Measurements from ENCODE around the gene RADIL.

The RADIL gene

DNA sequence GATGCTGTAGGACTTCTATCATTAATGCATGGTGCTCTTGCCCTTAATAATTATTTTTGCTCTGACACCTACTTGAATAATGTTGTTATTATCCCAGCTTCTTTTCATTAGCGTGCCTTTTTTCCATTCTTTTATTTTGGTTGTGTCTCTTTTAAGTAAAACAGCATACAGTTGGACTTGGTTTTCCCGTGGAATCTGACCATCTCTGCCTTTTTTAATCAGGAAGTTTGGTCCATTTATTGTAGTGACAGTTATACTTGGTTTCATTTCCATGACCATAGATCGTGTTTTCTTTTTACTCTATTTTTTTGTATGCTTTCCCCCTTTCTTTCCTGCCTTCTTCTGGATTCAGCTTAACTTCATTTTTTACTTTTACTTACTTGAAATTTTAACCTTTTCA is 26.3 kb downstream of the RADIL start:
- TF ChIP-seq, protein P1, sequence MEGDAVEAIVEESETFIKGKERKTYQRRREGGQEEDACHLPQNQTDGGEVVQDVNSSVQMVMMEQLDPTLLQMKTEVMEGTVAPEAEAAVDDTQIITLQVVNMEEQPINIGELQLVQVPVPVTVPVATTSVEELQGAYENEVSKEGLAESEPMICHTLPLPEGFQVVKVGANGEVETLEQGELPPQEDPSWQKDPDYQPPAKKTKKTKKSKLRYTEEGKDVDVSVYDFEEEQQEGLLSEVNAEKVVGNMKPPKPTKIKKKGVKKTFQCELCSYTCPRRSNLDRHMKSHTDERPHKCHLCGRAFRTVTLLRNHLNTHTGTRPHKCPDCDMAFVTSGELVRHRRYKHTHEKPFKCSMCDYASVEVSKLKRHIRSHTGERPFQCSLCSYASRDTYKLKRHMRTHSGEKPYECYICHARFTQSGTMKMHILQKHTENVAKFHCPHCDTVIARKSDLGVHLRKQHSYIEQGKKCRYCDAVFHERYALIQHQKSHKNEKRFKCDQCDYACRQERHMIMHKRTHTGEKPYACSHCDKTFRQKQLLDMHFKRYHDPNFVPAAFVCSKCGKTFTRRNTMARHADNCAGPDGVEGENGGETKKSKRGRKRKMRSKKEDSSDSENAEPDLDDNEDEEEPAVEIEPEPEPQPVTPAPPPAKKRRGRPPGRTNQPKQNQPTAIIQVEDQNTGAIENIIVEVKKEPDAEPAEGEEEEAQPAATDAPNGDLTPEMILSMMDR (IDR thresholded peaks at IDR 0.05): no peak

DNA sequence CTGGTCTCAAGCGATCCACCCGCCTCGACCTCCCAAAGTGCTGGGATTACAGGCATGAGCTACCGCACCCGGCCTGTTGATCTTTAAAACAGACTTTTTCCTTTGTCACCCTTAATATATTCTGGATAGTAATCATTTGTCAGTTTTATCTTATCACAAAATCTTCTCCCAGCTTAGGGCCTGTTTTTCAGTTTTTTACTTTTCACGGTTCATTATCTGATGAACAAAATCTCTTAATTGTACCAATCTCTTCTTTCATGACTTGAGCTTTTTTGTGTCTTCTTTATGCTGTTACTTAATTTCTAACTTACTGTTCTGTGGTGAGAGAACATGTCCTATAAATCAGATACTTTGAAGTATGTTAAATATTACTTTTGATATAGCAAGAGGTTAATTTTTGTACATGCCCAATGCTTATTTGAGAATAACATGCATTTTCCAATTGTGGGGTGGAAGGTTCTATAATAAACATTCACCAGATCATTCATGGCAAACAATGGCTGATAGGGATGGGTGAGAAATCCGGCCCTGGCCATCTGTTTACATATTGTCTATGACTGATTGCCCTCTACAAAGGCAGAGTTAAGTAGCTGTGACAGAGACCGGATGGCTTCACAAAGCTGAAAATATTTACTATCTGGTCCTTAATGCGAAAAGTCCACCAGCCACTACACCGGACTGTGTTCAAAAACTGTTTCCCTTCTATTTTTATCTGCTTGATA is 27.0 kb downstream of the RADIL start:
- TF ChIP-seq, protein P1 (IDR thresholded peaks at IDR 0.05): no peak

DNA sequence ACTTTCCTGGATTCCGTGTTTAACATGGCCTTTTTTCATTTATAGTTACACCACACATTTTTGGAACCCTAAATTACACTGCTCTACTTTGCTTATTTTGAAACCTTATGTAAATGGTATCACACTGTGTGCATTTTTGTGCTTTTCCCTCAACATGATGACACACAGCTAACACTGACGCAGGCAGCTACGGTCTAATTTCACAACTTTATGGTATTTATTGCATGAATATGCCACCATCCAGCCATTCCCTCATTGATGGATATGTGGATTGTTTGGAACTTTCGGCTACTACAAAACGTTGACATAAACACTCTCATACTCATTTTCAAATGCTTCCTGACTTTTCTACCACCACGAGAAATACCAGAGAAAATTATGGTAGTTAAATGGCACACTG is 28.6 kb downstream of the RADIL start:
- TF ChIP-seq, protein P1 (IDR thresholded peaks at IDR 0.05): no peak

DNA sequence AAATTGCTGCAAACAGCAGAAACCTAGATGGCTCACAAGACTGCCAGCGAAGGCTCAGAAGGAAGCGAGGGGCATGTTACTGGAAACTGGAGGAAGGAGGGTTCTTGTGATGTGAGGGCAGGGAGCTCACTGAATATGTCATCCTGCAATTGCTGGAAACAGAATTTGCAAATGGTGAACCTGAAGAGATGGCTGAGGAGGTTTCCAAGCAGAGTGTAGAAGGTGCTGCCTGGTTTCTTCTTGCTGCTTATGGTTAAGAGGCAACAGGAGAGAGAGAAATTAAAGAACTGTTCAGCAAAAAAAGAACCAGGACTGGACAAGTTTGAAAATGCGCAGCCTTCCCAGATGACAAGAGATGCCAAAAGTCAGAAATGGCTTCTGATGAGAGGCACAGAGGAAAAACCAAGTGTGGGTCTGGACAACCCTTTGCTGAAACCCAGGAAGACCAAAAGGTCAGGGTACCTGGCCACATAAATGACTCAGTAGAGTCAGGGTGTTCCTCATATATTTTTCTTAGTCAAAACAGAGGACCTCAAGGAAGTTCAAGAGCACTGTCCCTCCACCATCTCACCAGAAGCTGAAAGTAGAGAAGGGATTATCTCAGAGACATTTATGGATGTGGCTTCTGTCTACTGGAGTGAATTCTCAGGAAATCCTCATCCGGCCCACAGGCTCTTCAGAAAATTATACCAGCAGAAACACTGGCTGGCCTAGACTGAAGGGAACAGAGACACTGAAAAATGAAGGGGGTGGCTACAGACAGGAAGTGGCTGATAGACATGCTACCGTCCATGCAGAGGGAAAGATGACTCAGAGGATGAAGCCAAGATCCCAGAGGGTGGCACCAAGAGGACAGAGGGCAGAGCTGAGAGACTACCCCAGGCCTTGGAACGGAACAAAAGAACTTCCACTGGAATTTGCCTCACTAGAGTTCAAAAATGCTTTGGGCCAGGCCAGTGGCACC is 31.8 kb downstream of the RADIL start:
- TF ChIP-seq, protein P1 (IDR thresholded peaks at IDR 0.05): no peak

DNA sequence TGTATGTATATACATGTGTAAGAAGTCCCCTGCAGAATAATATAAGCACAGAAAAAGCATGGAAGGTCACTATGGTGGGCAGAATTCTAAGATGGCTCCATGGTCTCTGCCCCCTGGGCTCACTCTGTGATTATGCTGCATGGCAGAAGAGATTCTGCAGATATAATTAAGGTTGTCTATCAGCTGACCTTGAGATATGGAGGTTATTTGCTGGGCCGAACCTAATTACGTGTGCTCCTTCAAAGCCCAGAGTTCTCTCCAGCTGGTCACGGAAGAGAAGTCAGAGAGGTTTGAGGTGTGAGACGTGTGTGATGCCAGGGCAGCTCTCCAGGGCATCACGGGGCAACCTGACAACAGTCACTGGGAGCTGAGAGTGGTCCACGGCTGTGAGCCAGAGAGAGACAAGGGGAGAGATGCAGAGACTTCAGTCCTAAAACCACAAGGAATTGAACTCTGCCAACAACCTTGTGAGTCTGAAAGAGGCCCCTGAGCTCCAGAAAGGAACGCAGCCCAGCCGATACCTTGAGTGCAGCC is 33.2 kb downstream of the RADIL start:
- TF ChIP-seq, protein P1 (IDR thresholded peaks at IDR 0.05): no peak

DNA sequence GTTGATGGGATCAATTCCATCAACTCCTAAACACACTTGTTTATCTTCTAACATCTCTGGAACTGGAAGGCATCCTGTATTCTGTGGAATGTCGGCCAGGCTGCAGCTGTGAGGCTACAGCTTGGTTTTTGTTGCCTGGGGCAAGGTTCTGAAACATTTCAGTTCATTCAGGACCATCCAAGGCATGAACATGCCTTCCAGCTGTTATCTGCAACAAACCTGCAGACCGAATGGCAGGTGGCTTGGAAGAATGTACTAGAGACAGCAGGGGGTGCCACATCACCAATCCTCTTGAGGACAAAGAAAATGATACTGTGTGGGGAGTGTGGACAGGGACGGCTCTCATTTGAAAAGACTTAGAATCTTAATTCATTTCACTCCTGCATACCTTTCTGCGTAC is 34.1 kb downstream of the RADIL start:
- TF ChIP-seq, protein P1 (IDR thresholded peaks at IDR 0.05): peak; percentile 62

DNA sequence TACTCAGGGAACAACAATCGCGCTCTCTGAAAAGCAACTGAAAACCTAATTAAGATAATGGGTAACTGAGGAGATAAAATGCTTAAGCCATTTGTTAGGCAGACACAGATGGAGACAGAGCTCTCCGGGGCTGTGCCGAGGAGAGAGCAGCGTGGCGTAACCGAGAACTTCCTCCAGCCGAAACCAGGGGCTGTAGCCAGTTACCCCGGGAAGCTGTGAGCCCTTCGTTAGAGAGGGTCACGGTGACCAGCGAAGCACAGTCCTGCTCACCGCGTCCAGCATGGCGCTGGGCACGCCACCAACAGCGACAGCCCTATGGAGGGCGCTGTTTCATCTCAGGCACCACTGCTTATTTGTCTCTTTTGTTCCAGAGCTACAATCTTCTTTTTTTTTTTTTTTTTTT is 37.8 kb downstream of the RADIL start:
- TF ChIP-seq, protein P1 (IDR thresholded peaks at IDR 0.05): no peak

All from LNCAP (cell line).